Posterior vena cava (tissue), 2 donors: ENCODE data around the gene CACNA1G. TPM values are rescaled to one million over a fixed set of nuclear protein-coding genes. Genes with fewer than 3 reads are reported as not detected.

ENCODE experiments used
- DNase-seq: peaks from one replicate; pipeline ENCODE4 v3.0.0-alpha.2; 2020; ENCODE audit warnings: low spot score
- intact Hi-C, 2 donors: fragments of 100-400 bp; cut with DNase I; formaldehyde crosslinking; loops; one replicate each; pipeline versions ENCODE4 v1.14.1 to v1.14.2; 2022 to 2023
- total RNA-seq, 2 donors: library from RNA; stranded (reverse); fragmentation: NEBNext Ultra II Directional; extraction: Animal tissue kit (Norgen Biotek cat#: 25700); gene quantifications; one replicate each; pipeline ENCODE4 v1.2.1, GENCODE V29; 2021
- donor health status: DM: yes; HTN: yes; CAD: no.
- donor health status: DM: yes; HTN: yes; CAD: no.

The CACNA1G gene
- total RNA-seq, 2 donors from 2014 or later = 1.1 to 4.4 TPM

DNA sequence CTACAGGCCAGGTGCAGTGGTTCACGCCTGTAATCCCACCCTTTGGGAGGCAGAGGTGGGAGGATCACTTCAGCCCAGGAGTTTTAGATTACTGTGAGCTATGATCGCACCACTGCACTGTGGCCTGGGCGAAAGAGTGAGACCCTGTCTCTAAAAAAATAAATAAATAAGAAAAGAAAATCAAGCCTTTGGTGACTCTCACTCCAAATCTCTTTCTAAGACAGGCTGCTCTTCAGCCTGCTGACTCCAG, 75.1 kb downstream of the CACNA1G start:
- intact Hi-C loops = no loop called here
- DNase-seq = no peak

DNA sequence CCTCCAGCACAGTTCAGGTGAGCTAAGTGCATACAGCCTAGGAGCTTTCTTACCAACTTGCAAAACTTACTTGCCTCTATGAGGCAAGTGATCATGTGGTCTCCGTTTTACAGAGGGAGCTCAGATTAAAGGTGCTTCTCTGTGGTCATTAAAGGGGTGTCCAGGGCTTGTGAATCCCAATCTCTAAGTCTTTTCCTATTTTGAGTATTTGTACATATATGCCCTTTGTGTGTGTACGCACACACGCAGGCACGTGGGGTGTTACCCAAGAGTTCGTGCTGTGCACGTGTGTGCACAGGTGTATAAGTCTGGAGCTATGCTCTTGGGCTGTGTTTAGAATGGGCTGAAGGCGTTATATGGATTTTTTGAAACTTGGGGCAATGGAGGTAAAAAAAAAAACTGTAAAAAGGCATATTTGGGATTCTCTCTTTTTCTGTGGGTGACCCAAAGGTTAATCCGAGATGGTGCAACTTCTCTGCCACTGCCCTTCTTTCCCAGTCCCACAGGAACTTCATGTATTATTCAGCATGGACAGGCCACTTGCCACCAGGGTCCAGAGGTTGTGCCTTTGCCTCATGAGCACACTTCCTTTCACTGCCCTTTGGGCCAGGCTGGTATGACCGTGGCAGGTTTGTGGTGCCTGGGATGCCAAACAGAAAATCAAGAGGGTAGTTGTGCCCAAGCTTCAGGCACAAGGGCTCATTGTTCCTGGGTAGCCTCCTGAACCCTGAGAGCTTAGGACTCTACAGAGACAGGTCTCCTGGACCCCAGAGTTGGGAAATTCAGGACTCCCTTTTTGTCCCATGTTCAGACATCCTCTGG, 75.7 kb downstream of the CACNA1G start:
- no peak for DNase-seq
- intact Hi-C loops = no loop called here

DNA sequence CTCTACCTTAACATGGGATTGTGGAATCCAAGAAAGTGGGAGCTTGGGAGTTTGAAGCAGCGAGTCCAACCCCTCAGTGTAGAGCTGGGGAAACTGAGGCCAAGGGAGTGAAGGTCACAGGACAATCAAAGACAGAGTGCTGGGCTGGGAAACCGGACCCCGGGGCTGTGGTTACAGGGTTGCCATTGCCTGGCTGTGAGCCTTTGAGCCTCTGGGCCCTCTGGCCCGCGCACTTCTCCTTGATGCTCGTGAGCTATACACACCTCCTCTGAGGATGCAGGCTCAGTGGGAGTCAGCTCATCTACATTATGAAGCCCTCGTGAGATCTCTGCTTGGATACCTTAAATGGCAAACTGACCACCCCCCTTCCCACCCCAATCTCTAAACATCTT, 76.3 kb downstream of the CACNA1G start:
- intact Hi-C loops = no loop called here
- DNase-seq = no peak

DNA sequence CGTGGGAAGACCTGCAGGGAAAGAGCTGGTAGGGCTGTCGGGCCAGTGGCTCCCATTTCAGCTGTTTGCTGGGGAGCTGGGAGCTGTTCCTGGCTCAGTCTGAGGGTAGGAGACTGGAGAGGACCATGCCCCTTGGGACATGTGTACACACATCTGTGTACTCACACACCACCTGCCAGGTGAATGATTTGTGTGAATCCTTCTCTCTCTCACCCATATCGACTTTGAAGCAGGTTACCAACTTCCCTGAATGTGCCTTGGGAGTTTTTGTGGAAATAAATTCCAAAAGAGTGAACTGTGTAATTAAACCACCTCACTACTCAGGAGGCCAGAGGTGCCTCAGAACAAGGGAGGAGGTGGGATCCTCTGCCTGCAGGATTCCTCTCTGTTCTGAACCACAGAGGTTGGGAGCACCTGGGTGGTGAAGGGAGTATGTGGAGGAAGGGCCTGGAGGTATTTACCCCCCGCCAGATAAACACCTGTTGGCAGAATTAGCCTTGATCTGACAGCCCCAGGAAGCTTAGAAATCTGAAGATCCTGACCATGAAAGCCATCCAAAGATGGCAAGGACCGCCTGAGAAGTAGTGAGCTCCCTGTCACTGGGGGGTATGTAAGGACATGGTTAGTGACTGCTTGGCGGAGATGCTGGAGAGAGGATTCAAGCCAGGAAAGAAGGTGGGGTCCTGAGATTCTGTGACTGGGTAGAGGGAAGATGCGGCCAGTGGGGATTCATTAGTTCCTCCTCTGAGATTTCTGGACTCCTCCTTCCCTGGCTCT, 77.5 kb downstream of the CACNA1G start:
- intact Hi-C loops = no loop called here
- no peak for DNase-seq

DNA sequence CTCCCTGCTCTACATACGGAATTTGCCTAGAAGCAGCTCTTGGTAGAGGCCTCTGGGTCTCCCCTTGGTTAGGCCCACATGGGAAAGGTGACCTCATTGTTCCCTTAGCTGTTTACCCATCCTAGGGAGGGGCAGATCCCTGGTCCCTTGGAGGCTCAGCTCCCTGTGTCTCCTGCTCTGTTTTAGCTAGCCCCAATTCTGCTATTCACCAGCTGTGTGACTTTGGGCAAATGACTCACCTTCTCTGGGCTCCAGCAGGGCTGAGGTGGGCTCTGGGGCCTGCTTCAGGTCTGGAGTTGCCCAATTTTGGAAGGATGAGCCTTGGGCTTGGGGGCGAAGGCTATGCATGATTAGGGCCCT, 78.1 kb downstream of the CACNA1G start:
- intact Hi-C loops = no loop called here

DNA sequence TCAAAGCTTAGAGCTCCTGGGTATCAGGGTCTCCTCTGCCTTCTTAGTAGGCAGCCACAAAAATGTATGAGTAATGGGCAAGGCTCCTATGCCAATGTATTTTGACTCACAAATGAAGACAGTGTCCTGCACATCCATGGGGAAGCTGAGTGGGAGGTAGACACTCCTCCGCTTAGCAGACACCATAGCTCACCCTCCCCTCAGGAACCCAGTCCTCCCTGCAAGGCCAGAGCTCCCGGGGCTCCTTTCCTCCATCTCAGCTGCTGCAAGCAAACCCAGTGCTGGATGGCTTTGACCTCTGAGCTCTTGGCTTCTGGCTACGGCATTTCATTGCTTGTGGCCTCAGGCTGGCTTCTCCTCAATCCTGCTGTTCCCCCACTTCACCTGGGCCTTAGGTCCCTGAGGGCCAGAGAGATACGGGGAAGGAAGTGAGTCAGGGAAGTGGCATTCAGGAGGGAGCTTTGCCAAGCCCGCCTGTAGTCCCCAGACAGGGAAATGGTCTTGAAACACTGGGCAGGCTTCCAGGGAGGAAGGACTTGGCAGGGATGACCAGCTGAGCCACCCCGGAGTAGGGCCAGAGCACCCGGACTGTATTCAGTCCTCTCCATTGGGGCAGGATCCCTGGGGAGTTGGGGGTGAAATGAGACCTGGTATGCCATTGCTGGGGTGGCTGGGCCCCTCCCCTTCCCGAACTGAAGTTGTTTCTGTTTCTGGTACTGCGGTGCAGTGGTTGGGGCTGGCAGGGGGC, 78.6 kb downstream of the CACNA1G start:
- peak; percentile 96 for DNase-seq
- intact Hi-C loops = no loop called here

More for the DNA sequence above, 78.1 kb downstream of the CACNA1G start:
- no peak for DNase-seq

DNA sequence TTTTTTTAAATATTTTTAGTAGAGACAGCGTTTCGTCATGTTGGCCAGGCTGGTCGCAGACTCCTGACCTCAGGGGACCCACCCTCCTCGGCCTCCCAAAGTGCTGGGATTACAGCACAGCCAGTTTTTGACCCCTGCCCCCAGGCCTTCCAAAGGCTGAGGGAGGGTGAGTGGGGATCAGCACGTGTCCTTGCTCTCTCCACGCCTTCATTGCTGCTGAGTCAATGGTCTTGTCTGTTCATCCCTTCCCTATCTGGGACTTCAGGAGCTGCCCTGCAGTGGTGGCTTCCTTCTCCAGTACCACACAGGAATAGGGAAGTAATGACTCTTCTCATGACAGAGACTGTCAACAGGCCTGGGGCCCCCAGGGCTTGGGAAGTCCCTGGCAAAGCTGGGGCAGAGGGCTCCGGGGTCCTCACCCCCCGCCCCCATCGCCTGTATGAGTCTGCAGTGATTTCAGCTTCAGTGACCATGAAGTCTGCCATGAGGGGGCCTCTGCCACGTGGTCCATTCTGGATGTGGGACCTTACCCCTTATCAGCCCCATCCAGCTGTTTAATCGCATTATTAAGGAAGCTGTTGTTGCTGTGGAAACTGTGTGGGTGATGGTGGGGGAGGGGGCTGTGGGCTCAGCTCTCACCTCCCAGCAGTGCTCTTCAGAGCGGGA, 80.3 kb downstream of the CACNA1G start:
- no peak for DNase-seq

DNA sequence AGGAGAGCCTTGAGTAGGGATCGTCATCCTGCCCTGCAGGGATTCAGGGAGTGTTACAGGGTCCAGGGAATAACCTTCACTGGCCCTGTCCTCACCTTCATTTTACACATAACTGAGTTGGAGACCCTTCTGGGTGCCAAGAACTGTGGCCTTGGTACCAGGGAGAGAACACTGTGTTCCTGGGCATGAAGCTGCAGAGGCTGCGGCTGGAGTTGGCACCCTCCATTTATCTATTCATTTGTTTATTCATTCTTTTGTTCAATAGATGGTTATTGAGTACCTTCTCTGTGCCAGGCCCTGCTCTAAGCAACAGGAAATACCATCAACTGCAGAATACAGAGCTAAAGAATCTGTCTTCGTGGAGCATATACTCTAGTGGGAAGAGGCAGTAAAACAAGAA, 80.8 kb downstream of the CACNA1G start:
- no peak for DNase-seq
- intact Hi-C loops = loop anchor here in 1 of 2 donors (5.0 kb wide), 1 partner anchor 41 kb away; no protein-coding TSS in a partner anchor

More for the DNA sequence above, 80.3 kb downstream of the CACNA1G start:
- intact Hi-C loops = loop anchor here in 1 of 2 donors (5.0 kb wide), 1 partner anchor 41 kb away; no protein-coding TSS in a partner anchor

DNA sequence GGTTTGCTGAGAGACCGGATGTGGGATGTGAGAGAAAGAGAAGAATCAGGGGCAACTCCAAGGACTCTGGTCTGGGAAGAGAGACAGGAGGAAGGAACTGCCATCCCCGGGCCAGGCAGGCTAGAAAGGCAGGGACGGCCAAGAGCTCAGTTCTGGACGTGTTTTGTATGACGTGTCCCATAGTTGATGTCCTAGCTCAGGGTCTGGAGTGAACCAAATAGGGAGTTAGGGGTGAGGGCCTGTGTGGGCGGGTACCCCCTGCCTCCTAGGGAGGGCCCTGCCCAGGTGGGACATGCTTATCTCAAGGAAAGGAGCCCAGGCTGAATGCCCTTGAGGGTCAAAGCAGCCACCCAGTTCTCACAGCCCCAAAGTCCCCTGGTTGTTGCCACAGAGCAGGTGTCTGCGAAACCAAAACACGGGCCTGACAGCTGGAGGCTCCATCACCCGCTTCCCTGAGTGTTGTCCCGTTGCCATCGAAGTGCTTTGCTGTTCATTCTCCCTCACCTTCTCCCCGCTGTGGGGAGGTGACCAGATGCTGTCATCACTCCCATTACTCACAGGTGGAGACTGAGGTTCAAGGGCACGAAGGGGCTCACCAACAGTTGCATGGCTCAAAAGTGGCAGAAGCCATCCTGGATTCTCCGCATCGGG, 81.7 kb downstream of the CACNA1G start:
- no peak for DNase-seq
- intact Hi-C loops = loop anchor here in 1 of 2 donors (5.0 kb wide), 1 partner anchor 40 kb away; no protein-coding TSS in a partner anchor

DNA sequence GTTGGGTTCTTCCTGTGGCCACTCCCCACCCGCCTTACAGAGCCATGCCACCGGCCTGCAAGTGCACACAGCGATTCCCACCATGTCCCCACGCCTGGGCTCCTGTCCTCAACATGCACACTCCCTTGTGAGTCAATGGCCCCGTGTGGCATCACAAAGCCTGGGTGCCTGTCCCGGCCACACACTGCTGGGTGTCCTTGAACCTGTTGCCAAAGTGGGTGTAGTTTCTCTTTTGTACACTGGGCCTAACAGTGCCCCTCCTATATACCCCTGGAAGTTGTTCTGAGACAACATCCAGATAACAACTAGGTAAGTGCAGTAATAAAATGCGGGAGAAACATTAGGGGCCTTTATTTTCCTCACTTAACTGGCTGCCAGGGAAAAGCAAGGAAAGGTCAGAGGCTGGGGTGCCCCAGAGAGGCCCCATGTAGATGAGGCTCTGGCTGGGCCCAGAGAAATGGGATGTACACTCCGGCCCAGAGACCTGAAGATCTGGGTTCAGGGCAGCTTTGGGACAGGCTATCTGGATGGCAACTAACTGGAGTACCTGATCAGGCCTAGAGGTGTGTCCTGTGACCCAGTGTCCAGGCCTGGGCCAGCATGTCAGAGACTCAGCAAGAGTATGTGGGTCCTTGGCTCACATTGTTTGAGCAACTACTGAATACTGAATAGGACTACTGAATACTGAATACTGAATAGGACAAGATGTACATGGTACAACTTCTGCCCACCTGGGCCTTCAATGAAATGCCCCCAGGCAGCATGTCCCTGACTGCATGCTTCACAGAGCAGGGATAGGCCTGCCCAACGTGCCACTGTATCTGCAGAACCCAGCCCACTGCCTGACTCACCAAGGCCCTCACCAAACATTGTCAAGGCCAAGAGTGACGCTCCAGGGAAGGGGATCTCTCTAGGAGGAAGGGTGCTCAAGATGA, 82.5 kb downstream of the CACNA1G start:
- DNase-seq = no peak
- intact Hi-C loops = loop anchor here in 1 of 2 donors (5.0 kb wide), 1 partner anchor 39 kb away; no protein-coding TSS in a partner anchor

DNA sequence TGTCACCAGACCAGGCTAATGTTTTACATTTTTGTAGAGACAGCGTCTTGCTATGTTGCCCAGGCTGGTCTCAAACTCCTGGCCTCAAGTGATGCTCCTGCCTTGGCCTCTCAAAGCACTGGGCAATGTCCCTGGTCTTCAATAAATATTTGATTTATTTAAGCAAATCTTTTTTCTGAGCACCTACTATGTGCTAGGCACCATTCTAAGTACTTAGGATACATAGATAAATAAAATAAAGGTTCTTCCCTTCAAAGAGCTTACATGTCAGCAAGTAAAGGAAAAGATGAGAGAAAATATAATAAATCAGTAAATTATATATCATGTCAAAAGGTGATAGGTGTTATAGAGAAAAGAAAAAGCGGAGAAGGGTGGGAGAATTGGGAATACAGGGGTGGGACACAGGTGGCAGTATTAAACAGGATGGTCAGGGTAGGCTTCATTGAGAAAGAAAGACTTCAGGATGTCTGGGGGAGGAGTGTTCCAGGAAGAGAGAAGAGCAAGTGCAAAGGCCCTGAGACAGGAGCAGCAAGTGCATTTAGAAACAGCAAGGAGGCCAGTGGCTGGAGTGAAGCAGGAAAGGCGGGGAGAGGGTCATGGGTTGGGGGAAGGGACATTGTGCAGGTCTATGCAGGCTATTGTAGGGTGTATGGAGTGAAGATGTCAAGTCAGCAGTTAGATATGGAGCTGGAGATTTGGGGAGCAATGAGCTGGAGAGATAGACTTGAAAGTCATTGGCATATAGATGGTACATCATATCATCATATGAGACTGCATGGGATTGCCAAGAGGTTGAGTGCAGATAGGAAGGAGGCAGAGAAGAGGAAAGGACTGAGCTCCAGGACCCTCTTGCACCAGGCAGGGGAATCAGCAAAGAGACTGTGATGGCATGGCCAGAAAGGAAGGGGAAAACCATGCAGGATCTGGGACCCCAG, 85.5 kb downstream of the CACNA1G start:
- DNase-seq = no peak
- intact Hi-C loops = no loop called here

DNA sequence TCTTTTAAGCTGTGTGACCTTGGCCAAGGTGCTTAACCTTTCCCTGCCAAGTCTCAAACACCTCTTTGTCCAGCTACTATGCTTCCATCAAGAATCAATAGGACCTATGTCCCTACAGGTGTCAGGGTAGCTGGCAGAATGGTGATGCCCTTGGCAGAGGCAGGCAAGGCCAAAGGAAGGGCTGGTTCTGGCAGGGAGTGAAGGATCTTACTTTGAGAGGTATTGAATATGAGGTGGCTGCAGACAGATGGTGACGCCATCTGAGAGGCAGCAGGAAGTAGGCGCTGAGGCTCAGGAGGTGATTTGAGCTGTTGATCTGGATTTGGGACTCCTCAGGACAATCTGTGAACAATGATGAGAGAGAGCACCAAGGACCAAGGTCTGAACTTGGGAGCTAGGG, 86.7 kb downstream of the CACNA1G start:
- no peak for DNase-seq
- intact Hi-C loops = no loop called here

DNA sequence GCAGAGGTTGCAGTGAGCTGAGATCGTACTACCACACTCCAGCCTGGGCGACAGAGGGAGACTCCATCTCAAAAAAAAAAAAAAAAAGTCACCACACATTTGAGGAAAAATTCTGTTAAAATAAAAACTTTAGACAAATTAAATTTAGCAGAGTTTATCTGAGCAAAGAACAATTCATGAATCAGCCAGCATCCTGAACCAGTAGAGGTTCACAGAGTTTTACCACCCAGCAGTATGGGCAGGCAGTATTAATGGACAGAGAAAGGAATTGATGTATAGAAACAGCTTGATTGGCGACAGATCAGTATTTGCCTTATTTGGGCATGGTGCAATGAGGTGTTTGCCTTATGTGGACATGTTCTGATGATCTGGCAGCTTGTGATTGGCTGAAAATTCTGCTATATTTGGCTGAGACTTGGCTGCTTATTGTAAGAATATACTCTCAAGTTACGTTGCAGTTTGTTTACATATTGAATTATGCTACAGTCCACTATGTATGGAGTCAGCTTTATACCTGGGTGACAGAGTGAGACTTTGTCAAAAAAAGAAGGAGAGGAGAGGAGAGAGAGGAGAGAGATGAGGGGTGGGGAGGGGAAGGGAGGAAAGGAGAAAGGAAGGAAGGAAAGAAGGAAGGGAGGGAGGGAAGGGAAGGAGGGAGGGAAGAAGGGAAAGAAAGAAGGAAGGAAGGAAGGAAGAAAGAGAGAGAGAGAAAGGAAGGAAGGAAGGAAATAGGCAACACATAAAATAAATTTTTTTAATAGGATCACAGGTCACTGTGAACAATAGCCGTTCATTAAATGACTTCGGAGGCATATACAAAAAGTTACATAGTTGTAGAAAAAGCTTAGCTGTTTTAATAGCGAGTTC, 88.8 kb downstream of the CACNA1G start:
- DNase-seq = no peak
- intact Hi-C loops = no loop called here

DNA sequence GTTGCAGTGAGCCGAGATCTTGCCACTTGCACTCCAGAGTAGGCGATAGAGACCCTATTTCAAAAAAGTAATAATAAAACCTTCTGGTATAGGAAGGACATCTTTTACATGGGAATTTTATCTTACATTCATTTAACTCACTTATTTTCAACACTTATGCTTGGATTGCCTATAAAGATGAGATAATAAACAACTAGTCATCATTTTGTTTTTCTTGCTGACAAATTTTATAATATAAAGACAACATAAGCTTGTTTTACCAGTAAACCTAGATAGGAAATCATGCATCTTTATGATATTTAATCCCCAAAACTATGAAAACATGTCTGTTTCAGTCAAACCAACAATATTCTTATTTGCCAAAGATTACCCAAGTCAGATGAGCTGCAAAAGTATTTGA, 91.1 kb downstream of the CACNA1G start:
- no peak for DNase-seq
- intact Hi-C loops = no loop called here

DNA sequence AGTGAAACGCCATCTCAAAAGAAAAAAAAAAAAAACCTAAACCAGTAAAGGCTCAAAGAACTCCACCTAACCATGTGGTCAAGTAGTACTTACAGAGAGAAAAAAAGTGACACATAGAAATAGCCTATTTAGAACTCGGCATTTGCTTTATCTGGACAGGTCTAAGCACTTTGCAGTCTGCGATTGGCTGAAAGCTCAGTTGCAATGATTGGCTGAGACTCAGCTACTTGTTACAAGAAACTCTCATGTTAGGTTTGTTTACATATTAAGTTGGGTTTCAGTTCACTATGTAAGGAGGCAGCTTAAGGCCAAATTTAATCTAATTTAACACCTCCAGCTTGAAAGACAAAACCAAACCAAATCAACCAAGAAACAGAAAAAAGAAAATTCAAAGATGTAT, 93.2 kb downstream of the CACNA1G start:
- intact Hi-C loops = loop anchor here in 1 of 2 donors (1.0 kb wide), 1 partner anchor 14 kb away; no protein-coding TSS in a partner anchor
- no peak for DNase-seq

DNA sequence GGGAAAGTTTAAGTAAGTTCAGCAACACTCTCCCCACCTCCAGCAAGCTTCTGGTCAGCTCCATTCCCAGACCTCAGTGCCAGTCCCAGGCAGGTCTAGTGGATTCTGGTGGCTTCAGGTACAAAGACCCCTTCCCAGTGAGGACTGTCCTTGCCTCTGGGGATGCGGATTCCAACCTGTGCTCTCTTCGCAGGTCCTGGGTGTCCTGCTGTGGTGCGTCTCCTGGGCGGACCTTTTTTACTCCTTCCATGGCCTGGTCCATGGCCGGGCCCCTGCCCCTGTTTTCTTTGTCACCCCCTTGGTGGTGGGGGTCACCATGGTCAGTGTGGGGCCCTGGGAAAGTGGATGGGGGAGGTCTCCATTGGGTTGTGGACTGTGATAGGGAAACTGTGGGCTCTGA, 96.0 kb downstream of the CACNA1G start:
- no peak for DNase-seq
- intact Hi-C loops = no loop called here
